Keratinocyte (primary cell): ENCODE data around the gene NUCKS1. TPM values are rescaled to one million over a fixed set of nuclear protein-coding genes. Genes with fewer than 3 reads are reported as not detected.

Experiments
- DNase-seq: peaks from one replicate; pipeline ENCODE4 v3.0.0-alpha.2; 2011; ENCODE audit warnings: low read depth, missing footprints, low spot score
- FAIRE-seq: peaks from 2 replicates; lab custom pipeline; 2011; peaks lifted over from hg19 to GRCh38; lab: Jason Lieb, UNC
- H2AFZ ChIP-seq: 2 replicates; pipeline ENCODE4 v1.6.0; 2012; ENCODE audit warnings: low read length, control low read depth, inconsistent platforms; ENCODE audit not compliant: control insufficient read depth
- H3K27ac ChIP-seq: 2 replicates; pipeline ENCODE4 v1.5.1; 2011; ENCODE audit warnings: low read length; ENCODE audit not compliant: control insufficient read depth, insufficient read depth
- H3K27me3 ChIP-seq: 3 replicates; pipeline ENCODE4 v1.6.0; 2011; ENCODE audit warnings: low read length; ENCODE audit not compliant: control insufficient read depth, insufficient read depth; ENCODE audit errors: extremely low read depth
- H3K36me3 ChIP-seq, 2 experiments: 2 replicates in 1 of 2; 3 replicates in 1 of 2; pipeline ENCODE4 v1.5.1; 2011; ENCODE audit warnings: low read length in 2 of 2, mild to moderate bottlenecking in 1 of 2; ENCODE audit not compliant: control insufficient read depth in 2 of 2, insufficient read depth in 2 of 2; ENCODE audit errors: extremely low read depth in 1 of 2
- H3K4me1 ChIP-seq: 3 replicates; pipeline ENCODE4 v1.5.1; 2011; ENCODE audit warnings: low read length; ENCODE audit not compliant: control insufficient read depth, insufficient read depth; ENCODE audit errors: extremely low read depth
- H3K4me2 ChIP-seq: 3 replicates; pipeline ENCODE4 v1.6.0; 2011; ENCODE audit warnings: low read depth, low read length; ENCODE audit not compliant: control insufficient read depth, insufficient read depth; ENCODE audit errors: extremely low read depth
- H3K4me3 ChIP-seq, 3 experiments: fragments of 200-600 bp in 1 of 3; sonication (generic) in 1 of 3; 2 replicates in 2 of 3; 3 replicates in 1 of 3; pipeline ENCODE4 v1.5.1; 2011 to 2016; ENCODE audit warnings: low read length in 3 of 3, mild to moderate bottlenecking in 3 of 3, control low read depth in 2 of 3, inconsistent platforms in 1 of 3, low read depth in 1 of 3, mixed read lengths in 1 of 3, mixed run types in 1 of 3, moderate library complexity in 1 of 3; ENCODE audit not compliant: control insufficient read depth in 2 of 3, insufficient read depth in 2 of 3; ENCODE audit errors: extremely low read depth in 1 of 3
- H3K79me2 ChIP-seq: 2 replicates; pipeline ENCODE4 v1.6.0; 2012; ENCODE audit warnings: low read length; ENCODE audit not compliant: control insufficient read depth, insufficient read depth
- H3K9ac ChIP-seq: 3 replicates; pipeline ENCODE4 v1.6.0; 2011; ENCODE audit warnings: low read length; ENCODE audit not compliant: control insufficient read depth, insufficient read depth; ENCODE audit errors: extremely low read depth
- H3K9me1 ChIP-seq: 3 replicates; pipeline ENCODE4 v1.6.0; 2011; ENCODE audit warnings: low read length; ENCODE audit not compliant: control insufficient read depth, insufficient read depth; ENCODE audit errors: extremely low read depth
- H3K9me3 ChIP-seq: 2 replicates; pipeline ENCODE4 v1.5.1; 2012; ENCODE audit warnings: low read depth, low read length; ENCODE audit not compliant: control insufficient read depth
- H4K20me1 ChIP-seq: 3 replicates; pipeline ENCODE4 v1.6.0; 2011; ENCODE audit warnings: low read length; ENCODE audit not compliant: control insufficient read depth, insufficient read depth; ENCODE audit errors: extremely low read depth
- EZH2 ChIP-seq: IDR thresholded peaks from one replicate; pipeline ENCODE4 v1.6.1; 2012; ENCODE audit warnings: inconsistent platforms, mild to moderate bottlenecking, low read length, moderate library complexity
- dilution Hi-C: fragments of 300-500 bp; cut with MboI; formaldehyde crosslinking; loops from one replicate; pipeline ENCODE4 v1.7.0; 2020; ENCODE audit warnings: low sequenced_read_pairs; ENCODE audit not compliant: extremely low pct_ligation_motif_present
- polyA plus RNA-seq, 5 experiments: library from polyadenylated mRNA; depleted of rRNA in 3 of 5; stranded (reverse) in 3 of 5; stranded (forward) in 1 of 5; unstranded in 1 of 5; fragments of >200 nt; gene quantifications; 1 replicate in 1 of 5; 2 replicates in 3 of 5; 3 replicates in 1 of 5; pipeline versions ENCODE4 v1.2.1 to v1.2.3, GENCODE V29; 2011 to 2012; ENCODE audit warnings: missing spikeins in 2 of 5, low read depth in 1 of 5, low replicate concordance in 1 of 5
- TF ChIP-seq, protein P1 (sequence below), 3 experiments: IDR thresholded peaks in 1 of 3; conservative IDR thresholded peaks in 1 of 3; optimal IDR thresholded peaks in 1 of 3; 2 replicates in 2 of 3; 3 replicates in 1 of 3; pipeline versions ENCODE3 to v1.5.1; 2011; ENCODE audit warnings: low read length in 3 of 3, mild to moderate bottlenecking in 3 of 3, moderate library complexity in 2 of 3, control low read depth in 1 of 3, inconsistent platforms in 1 of 3; ENCODE audit not compliant: insufficient read depth in 2 of 3; ENCODE audit errors: extremely low read depth in 1 of 3

NUCKS1 gene
- polyA plus RNA-seq, 1 donor (not counting 4 experiments of a cell fraction or from before 2014, with no cell fraction given): 71.6 TPM

DNA sequence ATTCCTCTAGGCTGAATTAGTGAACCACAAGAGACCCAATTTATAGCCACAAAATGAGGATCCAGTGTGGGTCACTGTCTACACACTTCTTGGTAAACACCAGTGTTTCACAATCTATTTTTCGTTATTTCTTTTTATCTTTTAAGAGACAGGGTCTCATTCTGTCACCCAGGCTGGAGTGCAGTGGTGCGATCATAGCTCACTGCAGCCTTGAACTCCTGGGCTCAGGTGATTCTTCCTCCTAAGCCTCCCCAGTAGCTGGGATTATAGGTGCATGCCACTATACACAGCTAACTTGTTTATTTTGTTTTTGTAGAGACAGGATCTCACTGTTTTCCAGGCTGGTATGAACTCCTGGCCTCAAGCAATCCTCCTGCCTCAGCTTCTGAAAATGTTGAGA lies 40.3 kb downstream of the NUCKS1 start:
- dilution Hi-C loops: no loop called here
- Histone ChIP-seq H3K4me1 (no peaks in the 10 kb centered on the region), H3K79me2 (no peaks in the 10 kb centered on the region), H3K27me3 (no peaks in the 10 kb centered on the region), H4K20me1 (no peaks in the 10 kb centered on the region), H2AFZ (no peak overlapping the region), H3K4me3 (no peak overlapping the region), H3K9ac (no peak overlapping the region), H3K36me3 (peaks cover 8 to 27% of the 10 kb centered on the region in 2 experiments), H3K4me2 (no peak overlapping the region), H3K27ac (no peak overlapping the region), H3K9me1 (no peaks in the 10 kb centered on the region), H3K9me3 (no peaks in the 10 kb centered on the region)
- FAIRE-seq (no peak), DNase-seq (no peak)
- no peak for TF ChIP-seq EZH2
- TF ChIP-seq, protein P1, sequence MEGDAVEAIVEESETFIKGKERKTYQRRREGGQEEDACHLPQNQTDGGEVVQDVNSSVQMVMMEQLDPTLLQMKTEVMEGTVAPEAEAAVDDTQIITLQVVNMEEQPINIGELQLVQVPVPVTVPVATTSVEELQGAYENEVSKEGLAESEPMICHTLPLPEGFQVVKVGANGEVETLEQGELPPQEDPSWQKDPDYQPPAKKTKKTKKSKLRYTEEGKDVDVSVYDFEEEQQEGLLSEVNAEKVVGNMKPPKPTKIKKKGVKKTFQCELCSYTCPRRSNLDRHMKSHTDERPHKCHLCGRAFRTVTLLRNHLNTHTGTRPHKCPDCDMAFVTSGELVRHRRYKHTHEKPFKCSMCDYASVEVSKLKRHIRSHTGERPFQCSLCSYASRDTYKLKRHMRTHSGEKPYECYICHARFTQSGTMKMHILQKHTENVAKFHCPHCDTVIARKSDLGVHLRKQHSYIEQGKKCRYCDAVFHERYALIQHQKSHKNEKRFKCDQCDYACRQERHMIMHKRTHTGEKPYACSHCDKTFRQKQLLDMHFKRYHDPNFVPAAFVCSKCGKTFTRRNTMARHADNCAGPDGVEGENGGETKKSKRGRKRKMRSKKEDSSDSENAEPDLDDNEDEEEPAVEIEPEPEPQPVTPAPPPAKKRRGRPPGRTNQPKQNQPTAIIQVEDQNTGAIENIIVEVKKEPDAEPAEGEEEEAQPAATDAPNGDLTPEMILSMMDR (optimal IDR thresholded peaks at IDR 0.05 in 1 of 3, IDR thresholded peaks at IDR 0.05 in 1 of 3, conservative IDR thresholded peaks at IDR 0.05 in 1 of 3; ENCODE audit: extremely low read depth in 1 of 3, insufficient read depth in 2 of 3, low read length in 3 of 3): no peak

DNA sequence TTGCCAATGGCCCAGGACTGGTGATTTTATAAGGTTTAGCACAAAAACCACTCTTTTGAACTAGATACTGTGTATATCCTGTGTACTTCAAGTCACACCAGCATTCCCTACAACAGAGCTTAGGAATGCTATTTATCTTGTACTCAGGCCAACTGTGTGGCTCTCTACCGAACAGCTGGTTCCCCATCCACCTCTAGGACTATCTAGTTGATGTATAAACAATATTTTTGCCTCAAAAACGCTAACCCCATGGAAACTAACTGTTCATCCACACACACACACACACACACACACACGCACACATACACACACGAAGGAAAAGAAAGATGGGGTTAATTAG lies 41.0 kb downstream of the NUCKS1 start:
- H3K4me3 ChIP-seq: no peak overlapping the region
- TF ChIP-seq, protein P1 (optimal IDR thresholded peaks at IDR 0.05 in 1 of 3, IDR thresholded peaks at IDR 0.05 in 1 of 3, conservative IDR thresholded peaks at IDR 0.05 in 1 of 3; ENCODE audit: extremely low read depth in 1 of 3, insufficient read depth in 2 of 3, low read length in 3 of 3): no peak
- TF ChIP-seq EZH2: no peak
- H3K79me2 ChIP-seq: no peaks in the 10 kb centered on the region
- H3K9ac ChIP-seq: no peak overlapping the region
- no peaks in the 10 kb centered on the region for H3K9me3 ChIP-seq
- H2AFZ ChIP-seq: no peak overlapping the region
- H3K27ac ChIP-seq: no peak overlapping the region
- no peaks in the 10 kb centered on the region for H3K9me1 ChIP-seq
- dilution Hi-C loops: no loop called here
- DNase-seq (no peak), FAIRE-seq (no peak)
- no peaks in the 10 kb centered on the region for H3K27me3 ChIP-seq
- H4K20me1 ChIP-seq: no peaks in the 10 kb centered on the region
- no peaks in the 10 kb centered on the region for H3K4me1 ChIP-seq
- H3K36me3 ChIP-seq: peaks cover 8 to 27% of the 10 kb centered on the region in 2 experiments
- H3K4me2 ChIP-seq: no peak overlapping the region
